HG03565 (cell line): Measurements from ENCODE around the gene SH3YL1.
"Not testable (repeated sequence)": the region's sequence is repeated elsewhere in the genome, so short reads cannot be mapped to it uniquely, and the experiment has no call there.

Source experiments
- ATAC-seq: cut with Tn5 transposase; IDR thresholded peaks from one replicate; pipeline ENCODE4 v1.9.1; 2021; ENCODE audit warnings: mild to moderate bottlenecking, moderate library complexity; ENCODE audit not compliant: unreplicated experiment

SH3YL1 gene

GRCh38 chr2:184695-185094, 79.1 kb downstream of the SH3YL1 start:
- ATAC-seq = no peak

GRCh38 chr2:182509-183122, 81.2 kb downstream of the SH3YL1 start:
- no peak for ATAC-seq

- ATAC-seq = no peak
Observed at GRCh38 chr2:180311-180710, 83.5 kb downstream of the SH3YL1 start.

- no peak for ATAC-seq
Observed at GRCh38 chr2:179886-180285, 83.9 kb downstream of the SH3YL1 start.

GRCh38 chr2:177733-178132, 86.1 kb downstream of the SH3YL1 start:
- ATAC-seq = no peak

GRCh38 chr2:176917-177316, 86.9 kb downstream of the SH3YL1 start:
- no peak for ATAC-seq

GRCh38 chr2:175880-176820, 87.7 kb downstream of the SH3YL1 start:
- ATAC-seq = no peak

- ATAC-seq = no peak
Observed at GRCh38 chr2:175161-175786, 88.6 kb downstream of the SH3YL1 start.

- ATAC-seq = not testable (repeated sequence)
Observed at GRCh38 chr2:172120-172519, 91.7 kb downstream of the SH3YL1 start.

GRCh38 chr2:169741-170140, 94.1 kb downstream of the SH3YL1 start:
- no peak for ATAC-seq
